K562 (cell line): ENCODE data around the gene FIZ1. TPM values are rescaled to one million over a fixed set of nuclear protein-coding genes. Genes with fewer than 3 reads are reported as not detected.

Source experiments
- polyA plus RNA-seq, 8 experiments: library from polyadenylated mRNA; depleted of rRNA in 4 of 8; stranded (reverse) in 5 of 8; unstranded in 3 of 8; fragments of >200 nt; fragmentation: Nextera tagmentation in 2 of 8; fragmentation: Illumina TruSeq in 1 of 8; extraction: Ambion mirVana in 2 of 8; extraction: Trizol in 1 of 8; gene quantifications; 2 replicates each; pipeline versions ENCODE4 v1.2.1 to v1.2.3, GENCODE V29; 2011 to 2014; ENCODE audit warnings: inconsistent platforms in 1 of 8, missing spikeins in 1 of 8
- total RNA-seq, 7 experiments: library from RNA; depleted of rRNA in 6 of 7; stranded (reverse); fragments of >200 nt in 6 of 7; fragmentation: Illumina TruSeq in 2 of 7; extraction: Trizol in 2 of 7; gene quantifications; 2 replicates each; pipeline versions ENCODE4 v1.2.1 to v1.2.3, GENCODE V29; 2011 to 2021; ENCODE audit warnings: low replicate concordance in 1 of 7
- TF ChIP-seq, protein P1 (sequence below), 2 experiments: fragments of 450-650 bp in 1 of 2; sonication (generic) in 1 of 2; formaldehyde crosslinking in 1 of 2; IDR thresholded peaks; 2 replicates each; pipeline versions ENCODE4 v1.7.1 to v1.9.0; 2016 to 2022; ENCODE audit warnings: inconsistent platforms in 1 of 2, mild to moderate bottlenecking in 1 of 2, missing genetic modification reagents in 1 of 2

Gene FIZ1
- total and polyA plus RNA-seq, 9 of the 15 experiments (the other 6 are each of a cell fraction or from before 2014, with no cell fraction given) = 0.79 to 17.5 (median 5.5) TPM

DNA sequence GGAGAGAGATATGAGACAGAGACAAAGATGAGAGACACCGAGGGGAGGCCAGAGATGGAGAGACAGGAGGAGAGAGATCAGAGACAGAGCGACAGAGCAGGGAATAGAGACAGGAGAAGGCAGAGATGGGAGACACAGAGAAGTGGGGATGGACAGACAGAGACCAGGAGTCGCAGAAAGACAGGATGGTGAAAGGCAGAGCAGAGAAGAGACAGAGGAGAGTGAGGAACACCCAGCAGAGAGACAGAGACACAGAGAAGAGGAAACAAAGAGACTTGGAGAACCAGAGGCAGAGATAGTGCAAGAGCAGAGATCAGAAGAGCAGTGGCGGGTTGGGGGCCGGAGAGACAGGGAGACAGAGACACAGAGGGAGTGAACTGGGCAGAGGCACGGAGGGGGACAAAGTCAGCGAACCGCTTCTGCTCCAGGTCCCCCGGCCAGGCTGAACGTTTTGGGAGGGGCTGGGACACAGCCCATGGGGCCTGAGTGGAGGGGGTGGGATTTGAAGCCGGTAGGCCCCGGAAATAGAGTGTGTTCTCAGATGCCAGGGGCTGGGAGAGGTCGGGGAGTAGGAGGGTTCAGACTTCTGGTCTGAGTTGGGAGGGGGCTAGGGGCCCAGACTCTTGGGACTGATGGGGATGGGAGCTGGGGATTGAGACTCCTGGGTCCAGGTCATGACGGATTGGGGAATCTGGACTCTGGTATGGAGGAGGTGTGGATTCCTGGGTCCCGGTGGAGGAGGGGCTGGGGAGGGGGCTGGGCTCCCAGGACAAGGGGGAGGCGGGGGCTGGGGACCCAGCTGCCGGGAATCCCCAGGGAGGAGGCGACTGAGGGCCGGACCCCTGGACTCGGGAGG, 19.3 kb downstream of the FIZ1 start (continued):
- TF ChIP-seq, protein P1, sequence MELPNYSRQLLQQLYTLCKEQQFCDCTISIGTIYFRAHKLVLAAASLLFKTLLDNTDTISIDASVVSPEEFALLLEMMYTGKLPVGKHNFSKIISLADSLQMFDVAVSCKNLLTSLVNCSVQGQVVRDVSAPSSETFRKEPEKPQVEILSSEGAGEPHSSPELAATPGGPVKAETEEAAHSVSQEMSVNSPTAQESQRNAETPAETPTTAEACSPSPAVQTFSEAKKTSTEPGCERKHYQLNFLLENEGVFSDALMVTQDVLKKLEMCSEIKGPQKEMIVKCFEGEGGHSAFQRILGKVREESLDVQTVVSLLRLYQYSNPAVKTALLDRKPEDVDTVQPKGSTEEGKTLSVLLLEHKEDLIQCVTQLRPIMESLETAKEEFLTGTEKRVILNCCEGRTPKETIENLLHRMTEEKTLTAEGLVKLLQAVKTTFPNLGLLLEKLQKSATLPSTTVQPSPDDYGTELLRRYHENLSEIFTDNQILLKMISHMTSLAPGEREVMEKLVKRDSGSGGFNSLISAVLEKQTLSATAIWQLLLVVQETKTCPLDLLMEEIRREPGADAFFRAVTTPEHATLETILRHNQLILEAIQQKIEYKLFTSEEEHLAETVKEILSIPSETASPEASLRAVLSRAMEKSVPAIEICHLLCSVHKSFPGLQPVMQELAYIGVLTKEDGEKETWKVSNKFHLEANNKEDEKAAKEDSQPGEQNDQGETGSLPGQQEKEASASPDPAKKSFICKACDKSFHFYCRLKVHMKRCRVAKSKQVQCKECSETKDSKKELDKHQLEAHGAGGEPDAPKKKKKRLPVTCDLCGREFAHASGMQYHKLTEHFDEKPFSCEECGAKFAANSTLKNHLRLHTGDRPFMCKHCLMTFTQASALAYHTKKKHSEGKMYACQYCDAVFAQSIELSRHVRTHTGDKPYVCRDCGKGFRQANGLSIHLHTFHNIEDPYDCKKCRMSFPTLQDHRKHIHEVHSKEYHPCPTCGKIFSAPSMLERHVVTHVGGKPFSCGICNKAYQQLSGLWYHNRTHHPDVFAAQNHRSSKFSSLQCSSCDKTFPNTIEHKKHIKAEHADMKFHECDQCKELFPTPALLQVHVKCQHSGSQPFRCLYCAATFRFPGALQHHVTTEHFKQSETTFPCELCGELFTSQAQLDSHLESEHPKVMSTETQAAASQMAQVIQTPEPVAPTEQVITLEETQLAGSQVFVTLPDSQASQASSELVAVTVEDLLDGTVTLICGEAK (IDR thresholded peaks at IDR 0.05) = 0 out of 2 replicates have a peak, but pooled peaks have one; percentile 16
- TF ChIP-seq, protein P1 (CRISPR knock-in tag; IDR thresholded peaks at IDR 0.05) = no peak
